Thyroid gland (tissue), 4 donors: ENCODE results near the gene IKBKG. TPM values are rescaled to one million over a fixed set of nuclear protein-coding genes. Genes with fewer than 3 reads are reported as not detected.
"Not testable (repeated sequence)": the region's sequence is repeated elsewhere in the genome, so short reads cannot be mapped to it uniquely, and the experiment has no call there.

Experiments
- DNase-seq, 2 donors: peaks; one replicate each; pipeline ENCODE4 v3.0.0-alpha.2; 2019
- H3K27ac ChIP-seq, 3 donors: fragments of 200-600 bp; sonication (generic); 1 replicate in 2 of 3; 2 replicates in 1 of 3; pipeline ENCODE4 v1.5.1; 2016 to 2019; ENCODE audit warnings: mild to moderate bottlenecking in 1 of 3, moderate library complexity in 1 of 3
- H3K27me3 ChIP-seq: fragments of 200-600 bp; sonication (generic); one replicate; pipeline ENCODE4 v1.5.1; 2019
- H3K36me3 ChIP-seq, 2 donors: fragments of 200-600 bp; sonication (generic); one replicate each; pipeline ENCODE4 v1.5.1; 2016 to 2019
- H3K4me1 ChIP-seq, 2 donors: fragments of 200-600 bp; sonication (generic); one replicate each; pipeline ENCODE4 v1.5.1; 2017 to 2019
- H3K4me3 ChIP-seq, 3 donors: fragments of 200-600 bp; sonication (generic); replicated peaks in 1 of 3; 1 replicate in 2 of 3; 2 replicates in 1 of 3; pipeline ENCODE4 v1.5.1; 2016; ENCODE audit warnings: mild to moderate bottlenecking in 1 of 3
- H3K9me3 ChIP-seq: fragments of 200-600 bp; sonication (generic); one replicate; pipeline ENCODE4 v1.5.1; 2017
- POLR2A ChIP-seq, 2 donors: fragments of 450-650 bp; IDR thresholded peaks; one replicate each; pipeline ENCODE4 v1.6.1; 2017; ENCODE audit warnings: antibody characterized with exemption in 2 of 2, mild to moderate bottlenecking in 2 of 2, moderate library complexity in 1 of 2
- WGBS, 2 donors: methylation state at CpG; one replicate each; pipeline ENCODE4 v1.1.5; 2017; 5-methylcytosine and 5-hydroxymethylcytosine counted together
- intact Hi-C: fragments of 100-400 bp; cut with DNase I; formaldehyde crosslinking; loops from one replicate; pipeline ENCODE4 v1.15.1; 2023
- total RNA-seq, 4 donors: library from RNA; depleted of rRNA; stranded (reverse); fragments of >200 nt; gene quantifications; one replicate each; pipeline ENCODE4 v1.2.3, GENCODE V29; 2016
- TF ChIP-seq, protein P1 (sequence below), 6 experiments: fragments of 200-600 bp in 3 of 6; fragments of 450-650 bp in 3 of 6; sonication (generic) in 3 of 6; IDR thresholded peaks; one replicate each; pipeline ENCODE4 v1.5.1; 2016 to 2019; ENCODE audit warnings: antibody characterized with exemption in 6 of 6, mild to moderate bottlenecking in 2 of 6, inconsistent platforms in 1 of 6, moderate library complexity in 1 of 6

Gene IKBKG
- total RNA-seq, 4 donors from 2014 or later = 14.4 to 24.3 (median 16.8) TPM

GRCh38 chrX:154534526-154535322 lies 12.7 kb upstream of the IKBKG start:
- no peaks in the 10 kb centered on the region for H3K27me3 ChIP-seq
- no peak for TF ChIP-seq POLR2A (IDR thresholded peaks at IDR 0.05)
- TF ChIP-seq, protein P1, sequence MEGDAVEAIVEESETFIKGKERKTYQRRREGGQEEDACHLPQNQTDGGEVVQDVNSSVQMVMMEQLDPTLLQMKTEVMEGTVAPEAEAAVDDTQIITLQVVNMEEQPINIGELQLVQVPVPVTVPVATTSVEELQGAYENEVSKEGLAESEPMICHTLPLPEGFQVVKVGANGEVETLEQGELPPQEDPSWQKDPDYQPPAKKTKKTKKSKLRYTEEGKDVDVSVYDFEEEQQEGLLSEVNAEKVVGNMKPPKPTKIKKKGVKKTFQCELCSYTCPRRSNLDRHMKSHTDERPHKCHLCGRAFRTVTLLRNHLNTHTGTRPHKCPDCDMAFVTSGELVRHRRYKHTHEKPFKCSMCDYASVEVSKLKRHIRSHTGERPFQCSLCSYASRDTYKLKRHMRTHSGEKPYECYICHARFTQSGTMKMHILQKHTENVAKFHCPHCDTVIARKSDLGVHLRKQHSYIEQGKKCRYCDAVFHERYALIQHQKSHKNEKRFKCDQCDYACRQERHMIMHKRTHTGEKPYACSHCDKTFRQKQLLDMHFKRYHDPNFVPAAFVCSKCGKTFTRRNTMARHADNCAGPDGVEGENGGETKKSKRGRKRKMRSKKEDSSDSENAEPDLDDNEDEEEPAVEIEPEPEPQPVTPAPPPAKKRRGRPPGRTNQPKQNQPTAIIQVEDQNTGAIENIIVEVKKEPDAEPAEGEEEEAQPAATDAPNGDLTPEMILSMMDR (IDR thresholded peaks at IDR 0.05) = peak; percentile 71 to 100 (median 96)
- H3K27ac ChIP-seq = peak overlapping the region in 2 of 3 donors; percentile 39 to 41
- peaks cover 7 to 8% of the 10 kb centered on the region in 2 donors for H3K36me3 ChIP-seq
- intact Hi-C loops = loop anchor here (5.0 kb wide), 1 partner anchor 132 kb away; no protein-coding TSS in a partner anchor
- H3K9me3 ChIP-seq = no peaks in the 10 kb centered on the region
- peaks cover 2 to 17% of the 10 kb centered on the region in 2 donors for H3K4me1 ChIP-seq
- no peak overlapping the region for H3K4me3 ChIP-seq
- WGBS, 2 donors = no CpG with 5 or more reads among the region's 34 CpGs
- peak; percentile 84 to 85 for DNase-seq

DNA sequence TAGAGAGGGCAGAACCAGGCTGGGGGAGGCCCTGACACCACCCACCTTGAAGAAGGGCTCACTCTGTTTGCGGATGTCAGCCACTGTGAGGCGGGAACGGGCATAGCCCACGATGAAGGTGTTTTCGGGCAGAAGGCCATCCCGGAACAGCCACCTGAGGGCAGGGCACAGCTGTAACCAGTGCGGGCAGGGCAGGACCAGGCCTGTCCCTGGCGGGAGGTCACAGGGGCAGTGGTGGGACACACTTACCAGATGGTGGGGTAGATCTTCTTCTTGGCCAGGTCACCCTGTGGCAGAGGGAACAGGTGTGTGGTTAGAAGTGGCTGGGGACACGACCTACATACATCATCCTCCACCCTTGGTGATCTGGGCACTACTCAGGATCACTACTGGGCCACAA lies 11.5 kb upstream of the IKBKG start:
- no peak for DNase-seq

DNA sequence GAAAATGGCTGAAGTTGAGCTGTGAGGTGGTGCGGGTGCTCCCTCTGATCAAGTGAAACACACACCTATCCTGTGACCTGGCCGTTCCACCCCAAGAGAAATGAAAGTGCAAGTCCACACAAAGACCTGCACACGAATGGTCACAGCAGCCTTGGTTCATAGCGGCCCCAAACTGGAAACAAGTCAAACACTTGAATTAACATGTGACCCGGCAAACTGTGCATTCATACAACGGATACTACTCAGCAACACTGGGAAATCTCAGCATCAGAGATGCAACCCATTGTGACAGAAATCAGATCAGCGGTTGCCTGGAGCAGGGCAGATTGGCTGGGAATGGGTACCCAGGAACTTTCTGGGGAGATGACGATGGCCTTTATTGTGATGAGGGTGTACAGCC lies 8.3 kb upstream of the IKBKG start:
- H3K27ac ChIP-seq = peak overlapping the region in 1 of 3 donors; percentile 39
- H3K4me3 ChIP-seq = no peak overlapping the region
- H3K36me3 ChIP-seq = peaks cover 0 to 8% of the 10 kb centered on the region in 2 donors
- H3K27me3 ChIP-seq = no peaks in the 10 kb centered on the region
- no peak for TF ChIP-seq POLR2A (IDR thresholded peaks at IDR 0.05)
- TF ChIP-seq, protein P1 (IDR thresholded peaks at IDR 0.05) = no peak
- H3K4me1 ChIP-seq = peaks cover 10 to 43% of the 10 kb centered on the region in 2 donors
- no peaks in the 10 kb centered on the region for H3K9me3 ChIP-seq
- 56 to 73% methylated on average over 7 of the region's 8 CpGs for WGBS, 2 donors
- intact Hi-C loops = no loop called here
- DNase-seq = peak; percentile 60 to 70

More for the DNA sequence above, 11.5 kb upstream of the IKBKG start:
- Histone ChIP-seq H3K4me3 (no peak overlapping the region), H3K36me3 (peaks cover 7 to 8% of the 10 kb centered on the region in 2 donors), H3K27ac (no peak overlapping the region), H3K27me3 (no peaks in the 10 kb centered on the region), H3K4me1 (peaks cover 2 to 19% of the 10 kb centered on the region in 2 donors), H3K9me3 (no peaks in the 10 kb centered on the region)
- intact Hi-C loops = no loop called here
- 89% methylated on average over 5 of the region's 9 CpGs; no CpG with 5 or more reads in 1 of the 2 donors for WGBS, 2 donors
- no peak for TF ChIP-seq POLR2A (IDR thresholded peaks at IDR 0.05)
- TF ChIP-seq, protein P1 (IDR thresholded peaks at IDR 0.05) = no peak

DNA sequence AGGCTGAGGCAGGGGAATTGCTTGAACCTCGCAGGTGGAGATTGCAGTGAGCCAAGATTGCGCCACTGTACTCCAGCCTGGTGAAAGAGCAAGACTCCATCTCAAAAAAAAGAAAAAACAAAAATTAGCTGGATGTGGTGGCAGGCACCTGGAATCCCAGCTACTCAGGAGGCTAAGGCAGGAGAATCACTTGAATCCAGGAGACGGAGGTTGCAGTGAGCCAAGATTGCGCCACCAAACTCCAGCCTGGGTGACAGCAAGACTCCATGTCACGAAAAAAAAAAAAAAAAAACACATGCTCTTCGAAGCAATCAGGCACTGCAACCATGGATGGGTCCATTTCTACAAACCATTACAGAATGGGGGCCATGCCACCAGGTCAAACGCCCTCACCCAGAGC lies 7.1 kb upstream of the IKBKG start:
- 93 to 95% methylated on average over 6 to 7 of the region's 7 CpGs for WGBS, 2 donors
- DNase-seq, H3K27me3 ChIP-seq, H3K36me3 ChIP-seq, H3K9me3 ChIP-seq, intact Hi-C loops, H3K4me3 ChIP-seq: not testable (repeated sequence)
- Histone ChIP-seq H3K27ac (peak overlapping the region in 1 of 3 donors; percentile 83), H3K4me1 (peaks cover 10 to 50% of the 10 kb centered on the region in 2 donors)

DNA sequence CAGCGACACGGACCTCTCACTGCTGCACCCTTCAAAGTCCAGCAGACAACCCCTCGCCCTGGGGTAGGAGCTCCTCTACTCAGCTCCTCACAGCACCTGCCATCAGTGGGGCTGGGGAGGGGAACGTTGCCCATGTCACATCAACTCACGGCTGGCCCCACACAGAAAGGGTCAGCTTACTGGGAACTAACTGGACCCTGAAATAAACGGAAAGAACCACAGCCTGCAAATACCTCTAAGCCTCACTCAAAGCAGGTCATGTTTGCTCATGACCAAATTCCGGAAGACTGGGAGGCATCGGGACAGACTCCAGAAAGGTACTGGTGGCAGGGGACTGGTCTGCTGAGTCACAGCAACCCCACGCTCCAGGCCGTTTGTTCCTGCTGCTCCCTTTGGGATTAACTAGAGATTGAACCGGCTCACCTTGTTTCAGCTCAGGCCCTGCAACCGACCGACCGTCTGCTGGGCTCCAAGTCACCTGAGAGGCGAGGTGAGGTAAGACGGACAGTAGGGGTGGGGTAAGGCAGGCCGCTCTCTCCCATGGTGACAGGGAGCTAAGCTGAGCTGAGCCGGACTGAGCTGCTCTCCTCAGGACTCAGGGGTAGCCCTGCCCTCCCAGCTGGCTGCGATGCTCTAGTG lies 6.4 kb upstream of the IKBKG start:
- TF ChIP-seq POLR2A (IDR thresholded peaks at IDR 0.05) = no peak
- TF ChIP-seq, protein P1 (IDR thresholded peaks at IDR 0.05) = no peak
- peak in 1 of 2 donors; percentile 56 for DNase-seq
- Histone ChIP-seq H3K27me3 (no peaks in the 10 kb centered on the region), H3K36me3 (no peaks in the 10 kb centered on the region), H3K4me3 (no peak overlapping the region), H3K4me1 (peaks cover 13 to 53% of the 10 kb centered on the region in 2 donors), H3K9me3 (no peaks in the 10 kb centered on the region), H3K27ac (peak overlapping the region; percentile 79 to 94 (median 83))
- 88% methylated on average over 6 of the region's 19 CpGs; no CpG with 5 or more reads in 1 of the 2 donors for WGBS, 2 donors
- intact Hi-C loops = no loop called here
